HL-60 (cell line): Measurements from ENCODE around the gene SORCS2.

ENCODE experiments used
- GABPA ChIP-seq: IDR thresholded peaks from 2 replicates; pipeline ENCODE4 v1.6.1; 2012; ENCODE audit warnings: low read depth
- POLR2AphosphoS5 ChIP-seq: IDR thresholded peaks from 2 replicates; pipeline ENCODE4 v1.6.1; 2012; ENCODE audit warnings: low read depth
- SPI1 ChIP-seq: IDR thresholded peaks from 2 replicates; pipeline ENCODE4 v1.6.1; 2012; ENCODE audit warnings: low read depth, mild to moderate bottlenecking, borderline replicate concordance
- TF ChIP-seq, protein P1 (sequence below): IDR thresholded peaks from one replicate; pipeline ENCODE4 v1.5.1; 2011; ENCODE audit warnings: low read length, control low read depth, inconsistent platforms; ENCODE audit not compliant: insufficient read depth
- TF ChIP-seq, protein P2 (sequence below): IDR thresholded peaks from 2 replicates; pipeline ENCODE4 v1.6.1; 2012; ENCODE audit warnings: low read depth; ENCODE audit not compliant: insufficient replicate concordance

DNA sequence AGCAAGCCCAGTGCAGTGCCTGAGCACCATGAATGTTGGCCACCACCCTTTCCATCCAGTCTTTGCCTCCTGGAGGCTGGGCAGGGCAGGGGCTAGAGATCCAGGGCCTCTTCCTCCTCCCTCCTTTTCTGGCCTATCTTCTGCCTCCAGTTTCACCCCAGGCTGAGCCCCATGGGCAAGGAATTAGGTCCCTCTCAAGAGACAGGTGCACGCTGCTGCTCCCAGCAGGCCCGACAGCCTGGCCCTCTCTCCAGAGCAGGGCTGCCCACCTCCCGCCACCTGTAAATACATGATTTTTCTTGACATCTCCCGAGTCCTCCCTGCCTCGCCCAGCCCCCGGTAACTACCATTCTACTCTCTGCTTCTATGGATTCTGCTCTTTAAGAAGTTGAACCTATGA lies 299.6 kb downstream of the SORCS2 start:
- TF ChIP-seq GABPA (no peak), POLR2AphosphoS5 (no peak), SPI1 (no peak)
- TF ChIP-seq, protein P1, sequence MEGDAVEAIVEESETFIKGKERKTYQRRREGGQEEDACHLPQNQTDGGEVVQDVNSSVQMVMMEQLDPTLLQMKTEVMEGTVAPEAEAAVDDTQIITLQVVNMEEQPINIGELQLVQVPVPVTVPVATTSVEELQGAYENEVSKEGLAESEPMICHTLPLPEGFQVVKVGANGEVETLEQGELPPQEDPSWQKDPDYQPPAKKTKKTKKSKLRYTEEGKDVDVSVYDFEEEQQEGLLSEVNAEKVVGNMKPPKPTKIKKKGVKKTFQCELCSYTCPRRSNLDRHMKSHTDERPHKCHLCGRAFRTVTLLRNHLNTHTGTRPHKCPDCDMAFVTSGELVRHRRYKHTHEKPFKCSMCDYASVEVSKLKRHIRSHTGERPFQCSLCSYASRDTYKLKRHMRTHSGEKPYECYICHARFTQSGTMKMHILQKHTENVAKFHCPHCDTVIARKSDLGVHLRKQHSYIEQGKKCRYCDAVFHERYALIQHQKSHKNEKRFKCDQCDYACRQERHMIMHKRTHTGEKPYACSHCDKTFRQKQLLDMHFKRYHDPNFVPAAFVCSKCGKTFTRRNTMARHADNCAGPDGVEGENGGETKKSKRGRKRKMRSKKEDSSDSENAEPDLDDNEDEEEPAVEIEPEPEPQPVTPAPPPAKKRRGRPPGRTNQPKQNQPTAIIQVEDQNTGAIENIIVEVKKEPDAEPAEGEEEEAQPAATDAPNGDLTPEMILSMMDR: no peak
- TF ChIP-seq, protein P2, sequence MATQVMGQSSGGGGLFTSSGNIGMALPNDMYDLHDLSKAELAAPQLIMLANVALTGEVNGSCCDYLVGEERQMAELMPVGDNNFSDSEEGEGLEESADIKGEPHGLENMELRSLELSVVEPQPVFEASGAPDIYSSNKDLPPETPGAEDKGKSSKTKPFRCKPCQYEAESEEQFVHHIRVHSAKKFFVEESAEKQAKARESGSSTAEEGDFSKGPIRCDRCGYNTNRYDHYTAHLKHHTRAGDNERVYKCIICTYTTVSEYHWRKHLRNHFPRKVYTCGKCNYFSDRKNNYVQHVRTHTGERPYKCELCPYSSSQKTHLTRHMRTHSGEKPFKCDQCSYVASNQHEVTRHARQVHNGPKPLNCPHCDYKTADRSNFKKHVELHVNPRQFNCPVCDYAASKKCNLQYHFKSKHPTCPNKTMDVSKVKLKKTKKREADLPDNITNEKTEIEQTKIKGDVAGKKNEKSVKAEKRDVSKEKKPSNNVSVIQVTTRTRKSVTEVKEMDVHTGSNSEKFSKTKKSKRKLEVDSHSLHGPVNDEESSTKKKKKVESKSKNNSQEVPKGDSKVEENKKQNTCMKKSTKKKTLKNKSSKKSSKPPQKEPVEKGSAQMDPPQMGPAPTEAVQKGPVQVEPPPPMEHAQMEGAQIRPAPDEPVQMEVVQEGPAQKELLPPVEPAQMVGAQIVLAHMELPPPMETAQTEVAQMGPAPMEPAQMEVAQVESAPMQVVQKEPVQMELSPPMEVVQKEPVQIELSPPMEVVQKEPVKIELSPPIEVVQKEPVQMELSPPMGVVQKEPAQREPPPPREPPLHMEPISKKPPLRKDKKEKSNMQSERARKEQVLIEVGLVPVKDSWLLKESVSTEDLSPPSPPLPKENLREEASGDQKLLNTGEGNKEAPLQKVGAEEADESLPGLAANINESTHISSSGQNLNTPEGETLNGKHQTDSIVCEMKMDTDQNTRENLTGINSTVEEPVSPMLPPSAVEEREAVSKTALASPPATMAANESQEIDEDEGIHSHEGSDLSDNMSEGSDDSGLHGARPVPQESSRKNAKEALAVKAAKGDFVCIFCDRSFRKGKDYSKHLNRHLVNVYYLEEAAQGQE: no peak
